ENCODE results near the gene DGCR6.
"Not testable (repeated sequence)": the region's sequence is repeated elsewhere in the genome, so short reads cannot be mapped to it uniquely, and the experiment has no call there.

DGCR6 gene

GRCh38 chr22:18905540-18906409 lies at the start of gene DGCR6:
TSS of gene DGCR6 (plus strand) at chr22:18906320. CDS start at chr22:18906375, 55 bp downstream.
- DNase-seq, result no peak

DNA sequence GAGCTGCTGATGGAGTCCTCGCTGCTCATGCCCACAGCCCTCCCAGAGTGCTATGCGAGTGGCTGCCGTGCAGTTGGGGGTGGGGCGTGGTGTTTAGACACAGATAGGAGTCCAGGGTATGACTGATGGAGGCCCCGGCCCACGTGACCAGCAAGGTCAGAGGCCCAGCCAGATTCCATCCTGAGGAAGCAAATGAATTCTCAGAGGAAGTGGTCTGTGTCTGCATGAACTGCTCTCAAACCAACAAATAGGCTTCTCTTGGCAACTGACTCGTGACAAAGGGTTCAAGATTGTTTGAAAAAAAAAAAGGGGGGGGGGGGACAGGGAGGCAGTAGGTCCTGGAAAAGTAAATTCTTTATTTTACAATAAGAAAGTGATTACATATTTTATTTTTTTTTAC lies 46.8 kb upstream of the DGCR6 start:
- DNase-seq, result not testable (repeated sequence)

GRCh38 chr22:18881260-18881659 lies 24.9 kb upstream of the DGCR6 start:
- peak; percentile 86 for DNase-seq

DNA sequence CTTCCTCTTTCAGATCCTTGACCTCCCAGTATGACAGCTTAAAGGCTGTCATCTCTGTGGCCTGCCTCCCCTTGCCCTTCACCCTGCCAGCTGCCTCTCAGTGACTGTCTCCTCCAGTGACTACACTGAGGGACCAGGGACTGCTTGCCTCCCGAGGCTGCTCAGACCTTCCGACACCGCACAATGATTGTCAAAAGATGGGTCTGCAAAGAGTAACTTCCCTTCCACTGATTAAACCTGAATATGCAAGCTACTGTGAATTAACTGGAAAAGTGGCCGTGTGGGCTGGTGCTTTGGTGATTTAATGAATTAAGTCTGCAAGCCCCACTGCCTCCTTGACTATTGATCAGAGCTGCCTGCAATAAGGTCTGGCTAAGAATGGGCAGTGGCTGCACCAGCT lies 21.7 kb upstream of the DGCR6 start:
- not testable (repeated sequence) for DNase-seq

DNA sequence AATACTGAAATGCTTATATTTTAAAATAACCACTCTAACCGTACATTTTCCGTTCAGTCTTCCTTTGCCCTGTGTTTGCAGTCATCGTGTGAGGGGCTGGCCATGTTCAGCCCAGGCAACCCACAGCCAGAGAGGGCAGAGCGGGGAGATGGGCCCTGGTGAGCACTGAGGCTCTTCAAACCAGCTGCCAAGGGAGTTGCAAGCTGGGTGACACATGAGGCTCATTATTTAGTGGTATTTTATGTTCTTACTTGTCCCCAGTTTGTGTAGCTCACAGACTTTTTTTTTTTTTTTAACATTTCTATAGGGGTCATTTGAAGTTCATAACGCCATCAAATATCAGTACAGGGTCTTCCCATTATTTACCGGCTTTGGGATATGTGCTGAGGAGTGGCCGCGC lies 18.0 kb upstream of the DGCR6 start:
- DNase-seq, result no peak

GRCh38 chr22:18890510-18891192 lies 15.5 kb upstream of the DGCR6 start:
- DNase-seq, result not testable (repeated sequence)

GRCh38 chr22:18893775-18894174 lies 12.3 kb upstream of the DGCR6 start:
- DNase-seq, result not testable (repeated sequence)

DNA sequence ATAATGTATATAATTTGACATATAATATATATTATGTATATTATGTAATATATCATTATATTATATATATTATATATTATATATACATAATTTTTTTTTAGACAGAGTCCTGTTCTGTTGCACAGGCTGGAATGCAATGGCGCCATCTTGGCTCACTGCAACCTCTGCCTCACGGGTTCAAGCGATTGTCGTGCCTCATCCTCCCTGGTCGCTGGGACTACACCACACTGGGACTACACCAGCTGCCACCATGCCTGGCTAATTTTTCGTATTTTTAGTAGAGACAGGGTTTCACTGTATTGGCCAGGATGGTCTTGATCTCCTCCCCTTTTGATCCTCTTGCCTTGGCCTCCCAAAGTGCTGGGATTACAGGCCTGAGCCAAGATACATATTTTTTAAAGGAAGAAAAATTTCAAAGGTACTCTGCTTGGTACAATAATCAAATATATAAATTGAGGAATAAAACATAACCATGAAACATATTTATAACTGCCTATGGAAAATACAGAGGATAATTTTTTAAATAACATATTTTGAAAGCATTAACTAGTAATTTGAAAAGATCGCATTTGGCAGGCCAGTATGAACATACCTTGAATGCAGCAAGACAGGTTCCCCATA lies 10.0 kb upstream of the DGCR6 start:
- not testable (repeated sequence) for DNase-seq

DNA sequence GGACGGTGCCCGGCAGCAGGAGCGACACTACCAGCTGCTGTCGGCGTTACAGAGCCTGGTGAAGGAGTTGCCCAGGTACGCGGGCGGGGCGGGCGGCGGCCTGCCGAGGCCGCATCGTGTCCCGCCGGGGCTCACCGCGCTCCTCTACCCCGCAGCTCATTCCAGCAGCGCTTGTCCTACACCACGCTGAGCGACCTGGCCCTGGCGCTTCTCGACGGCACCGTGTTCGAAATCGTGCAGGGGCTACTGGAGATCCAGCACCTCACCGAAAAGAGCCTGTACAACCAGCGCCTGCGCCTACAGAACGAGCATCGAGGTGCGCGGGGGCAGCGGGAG lies 258 bp downstream of the DGCR6 start:
- not testable (repeated sequence) for DNase-seq

DNA sequence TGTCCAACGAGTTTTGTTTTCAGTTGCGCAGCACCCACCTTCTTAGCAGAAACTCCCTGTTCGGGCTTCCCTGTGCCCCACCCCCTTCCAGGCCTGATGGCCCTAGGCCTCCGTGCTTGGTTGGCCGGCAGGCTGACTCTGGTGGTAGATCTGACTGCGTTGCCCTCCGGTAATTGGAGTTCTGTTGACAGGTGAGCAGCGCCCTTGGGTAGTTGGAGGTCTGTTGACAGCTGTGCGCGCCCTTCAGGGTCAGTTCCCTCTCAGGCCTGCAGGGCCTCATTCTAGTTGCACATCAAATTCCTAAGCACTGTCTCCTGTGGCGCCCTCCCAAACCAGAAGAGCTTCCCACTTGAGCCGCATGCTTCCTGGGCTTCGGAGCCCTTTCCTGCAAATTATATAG lies 776 bp downstream of the DGCR6 start:
- no peak for DNase-seq

GRCh38 chr22:18909556-18909955 lies 3.4 kb downstream of the DGCR6 start:
- no peak for DNase-seq

DNA sequence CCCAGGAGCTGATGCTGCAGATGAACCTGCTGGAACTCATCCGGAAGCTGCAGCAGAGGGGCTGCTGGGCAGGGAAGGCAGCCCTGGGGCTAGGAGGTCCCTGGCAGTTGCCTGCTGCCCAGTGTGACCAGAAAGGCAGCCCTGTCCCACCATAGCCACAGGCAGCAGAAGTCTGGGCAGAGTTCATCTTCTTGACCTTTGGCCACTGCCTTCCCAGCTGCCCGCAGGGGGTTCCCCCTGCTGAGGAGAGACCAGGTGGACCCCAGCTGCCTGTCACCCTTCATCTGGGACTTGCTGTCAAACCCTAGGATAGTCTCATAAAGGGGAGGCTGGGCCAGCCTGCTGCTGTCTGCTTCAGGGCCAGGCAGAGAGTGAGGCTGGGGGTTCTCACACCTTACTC lies 5.4 kb downstream of the DGCR6 start:
- not testable (repeated sequence) for DNase-seq

DNA sequence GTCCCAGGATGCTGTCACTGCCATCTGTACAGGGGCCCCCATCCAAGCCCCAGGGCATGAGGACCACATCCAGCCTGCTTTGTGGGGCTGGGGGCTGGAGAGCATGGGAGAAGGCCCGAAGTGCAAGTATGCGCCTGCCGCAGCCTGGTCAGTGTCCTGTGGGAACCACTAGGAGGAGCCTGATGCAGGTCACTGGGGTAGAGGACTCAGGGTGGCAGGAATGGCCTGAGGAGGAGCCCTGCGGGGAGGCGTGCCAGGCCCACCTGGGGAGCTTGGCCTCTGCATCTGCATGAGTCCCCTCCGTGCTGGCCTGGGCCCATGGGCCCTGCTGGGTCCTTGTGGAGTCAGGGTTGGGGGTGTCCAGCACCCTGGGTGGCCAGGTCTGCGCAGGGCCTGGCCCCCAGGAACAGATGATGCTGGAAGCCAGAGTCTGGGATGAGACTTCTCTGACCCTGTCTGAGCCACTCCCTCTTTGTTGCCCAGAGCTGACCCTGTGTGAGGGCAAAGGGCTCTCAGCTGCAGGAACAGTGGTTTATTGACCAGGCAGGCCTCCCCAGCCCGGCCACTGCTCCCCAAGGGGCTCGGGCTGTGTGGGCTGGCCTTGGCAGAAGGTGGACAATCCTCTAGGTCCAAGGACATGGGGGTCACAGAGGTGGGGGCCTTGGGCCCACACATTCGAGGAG lies 6.3 kb downstream of the DGCR6 start:
- not testable (repeated sequence) for DNase-seq

- DNase-seq, result not testable (repeated sequence)
Observed at GRCh38 chr22:18914558-18914957, 8.4 kb downstream of the DGCR6 start.

DNA sequence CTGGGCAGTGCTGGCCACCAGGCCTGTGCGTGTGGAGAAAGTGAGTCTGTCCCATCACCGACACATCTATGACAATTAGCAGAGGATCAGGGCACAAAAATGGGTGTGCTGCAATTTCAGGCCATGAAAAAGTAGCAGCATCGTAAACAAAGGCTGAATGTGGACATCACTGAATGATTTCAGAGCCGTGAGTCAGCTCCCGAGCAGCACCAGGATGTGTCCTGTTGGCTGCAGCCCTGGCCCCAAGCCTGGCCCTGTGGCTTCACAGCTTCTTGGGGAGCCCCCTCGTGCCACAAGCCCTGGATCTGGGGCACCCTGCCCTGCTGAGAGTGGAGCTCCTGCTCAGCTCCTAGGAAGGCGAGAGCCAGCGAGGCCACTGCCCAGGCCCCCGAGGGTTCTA lies 9.4 kb downstream of the DGCR6 start:
- not testable (repeated sequence) for DNase-seq

GRCh38 chr22:18917818-18918217 lies 11.7 kb downstream of the DGCR6 start:
- DNase-seq, result not testable (repeated sequence)

DNA sequence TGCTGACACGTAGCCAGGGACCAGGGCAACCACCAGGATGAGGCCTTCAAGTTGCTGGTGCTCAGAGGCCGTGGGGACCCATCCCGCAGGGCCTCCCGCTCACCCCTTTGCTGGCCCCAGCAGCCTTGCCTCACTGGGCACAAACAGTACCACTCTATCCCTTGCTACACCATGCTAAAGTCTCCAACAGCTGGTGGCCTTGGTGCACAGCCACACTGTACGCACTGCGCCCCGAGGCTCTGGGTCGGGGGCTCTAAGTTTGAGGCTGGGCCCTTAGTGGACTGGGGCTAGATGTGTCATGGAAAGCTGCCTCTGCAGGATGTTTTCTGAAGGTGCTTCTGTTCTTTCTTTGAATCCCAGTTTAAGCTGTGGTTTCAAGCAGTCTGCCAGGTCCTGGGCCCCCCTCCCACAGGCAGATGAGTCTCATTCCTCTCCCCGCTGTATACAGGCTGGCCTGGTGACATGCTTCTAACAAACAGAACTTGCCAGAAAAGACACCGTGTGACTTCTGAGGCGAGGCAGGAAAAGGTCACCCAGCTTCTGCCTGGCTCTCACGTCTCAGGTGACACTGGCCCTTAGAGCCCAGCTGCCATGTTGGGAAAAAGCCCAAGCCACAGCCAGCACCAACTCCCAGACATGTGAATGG lies 14.3 kb downstream of the DGCR6 start:
- DNase-seq, result not testable (repeated sequence)

GRCh38 chr22:18925368-18926064 lies 19.4 kb downstream of the DGCR6 start:
- no peak for DNase-seq

DNA sequence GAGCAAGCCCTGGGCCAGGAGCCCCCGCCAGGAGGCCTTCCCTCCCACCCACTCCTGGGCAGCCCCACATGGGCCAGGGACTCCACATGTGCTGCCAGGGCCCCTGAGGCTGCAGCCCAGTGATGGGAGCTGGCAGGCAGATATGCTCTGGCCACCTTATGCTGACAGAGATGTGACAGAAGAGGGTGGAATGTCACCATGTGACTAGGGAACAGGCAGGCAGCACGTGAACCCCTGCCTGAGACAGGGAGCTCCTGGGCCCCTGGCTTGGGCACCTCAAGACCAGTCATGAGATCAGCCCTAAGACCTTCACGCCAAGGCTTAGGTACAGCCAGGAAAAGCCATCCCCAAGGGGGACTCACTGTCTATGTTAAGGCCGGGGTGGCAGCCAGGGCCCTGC lies 20.9 kb downstream of the DGCR6 start:
- no peak for DNase-seq

GRCh38 chr22:18927573-18927972 lies 21.5 kb downstream of the DGCR6 start:
- no peak for DNase-seq

DNA sequence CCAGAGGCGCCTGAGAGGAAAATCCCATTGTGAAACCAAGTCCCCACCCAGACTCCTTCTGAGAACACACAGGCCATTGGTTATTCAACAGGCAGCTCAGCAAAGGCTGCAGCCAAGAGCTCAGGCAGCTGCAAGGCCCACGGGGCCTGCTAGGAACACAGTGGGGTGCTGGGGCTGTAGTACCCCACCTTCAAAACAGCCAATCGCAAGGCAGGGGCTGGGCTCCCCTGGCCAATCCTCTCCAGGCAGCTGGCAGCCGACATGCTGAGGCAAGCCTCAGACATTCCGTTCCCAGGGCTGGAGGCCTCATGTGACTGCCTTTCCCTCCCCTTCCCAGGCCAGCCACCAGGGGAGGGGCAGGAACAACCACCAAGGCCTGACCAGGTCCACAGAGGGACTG lies 23.3 kb downstream of the DGCR6 start:
- DNase-seq, result no peak

All from activated gamma-delta T cell treated with Interleukin-2 at 50 U/mL for 16 hours (primary cell).